Measurements from ENCODE around the gene EIF4E1B. TPM values are rescaled to one million over a fixed set of nuclear protein-coding genes. Genes with fewer than 3 reads are reported as not detected.

EIF4E1B gene
- total RNA-seq, 1 donor from 2014 or later = not detected

DNA sequence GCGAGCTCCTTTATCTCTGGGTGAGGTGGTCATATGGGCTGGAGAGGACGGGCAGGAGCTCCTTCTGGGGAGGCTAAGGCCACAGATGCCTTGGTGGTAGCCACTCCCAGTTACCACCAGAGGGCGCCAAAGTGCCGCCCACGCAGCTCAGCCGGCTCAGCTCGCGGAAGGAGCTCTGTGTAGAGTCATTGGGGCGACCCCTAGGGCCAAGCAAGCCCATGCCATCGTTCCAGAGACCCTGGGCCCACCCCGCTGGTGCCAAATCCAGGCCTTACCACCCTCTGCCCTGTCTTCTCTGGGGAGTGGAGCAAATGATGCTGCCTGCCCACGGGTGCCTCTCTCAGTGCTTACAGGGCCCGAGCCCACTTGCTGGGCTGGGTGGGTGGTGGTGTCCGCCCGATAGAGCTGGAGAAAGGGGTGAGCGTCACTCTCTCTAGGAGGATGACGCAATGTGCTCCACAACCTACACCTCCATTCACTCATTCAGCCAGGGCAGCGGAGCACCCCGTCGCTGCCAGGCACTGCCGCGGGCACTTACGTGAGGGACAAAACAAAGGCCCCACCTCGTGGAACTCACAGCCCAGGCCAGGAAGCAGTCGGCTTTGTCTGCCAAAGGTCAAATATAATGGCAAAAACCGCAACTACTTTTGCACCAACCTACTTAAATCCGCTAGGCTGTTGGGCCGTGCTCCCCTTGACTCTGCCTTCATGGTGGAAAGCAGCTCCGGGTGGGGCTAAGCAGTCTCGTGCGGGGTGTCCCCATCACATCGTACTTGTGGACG, 30.6 kb downstream of the EIF4E1B start:
- Mint-ChIP-seq H3K9me3 (ENCODE audit: unreplicated experiment) (no peaks in the 10 kb centered on the region), H3K27me3 (ENCODE audit: unreplicated experiment) (peaks cover 7% of the 10 kb centered on the region), H3K36me3 (ENCODE audit: unreplicated experiment) (peaks cover 5% of the 10 kb centered on the region), H3K4me3 (ENCODE audit: unreplicated experiment) (no peak overlapping the region), H3K27ac (ENCODE audit: unreplicated experiment) (no peak overlapping the region), H3K4me1 (ENCODE audit: unreplicated experiment) (peaks cover 14% of the 10 kb centered on the region)
- TF ChIP-seq CTCF (IDR thresholded peaks at IDR 0.05) = peak; percentile 98
- peak; percentile 92 for DNase-seq (ENCODE audit: extremely low spot score, unreplicated experiment)

DNA sequence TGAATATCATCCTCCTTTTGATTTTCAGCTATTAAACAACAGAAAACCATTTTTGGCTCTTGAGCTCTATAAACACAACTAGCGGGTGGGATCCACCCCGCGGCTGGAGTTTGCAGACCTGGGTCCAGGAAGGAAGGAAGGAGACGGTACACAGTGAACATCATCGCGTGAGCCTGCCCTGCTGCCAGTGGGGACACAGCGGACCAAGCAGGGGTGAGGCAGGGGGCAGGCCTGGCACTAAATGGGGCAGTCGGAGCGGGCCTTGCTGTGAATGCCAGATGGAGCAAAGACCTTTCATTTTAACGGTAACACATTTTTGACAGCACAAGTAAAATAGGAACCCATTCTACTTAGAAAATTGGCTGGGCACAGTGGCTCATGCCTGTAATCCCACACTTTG, 31.2 kb downstream of the EIF4E1B start:
- H3K4me3 Mint-ChIP-seq (ENCODE audit: unreplicated experiment) = no peak overlapping the region
- H3K27ac Mint-ChIP-seq (ENCODE audit: unreplicated experiment) = no peak overlapping the region
- peaks cover 10% of the 10 kb centered on the region for H3K27me3 Mint-ChIP-seq (ENCODE audit: unreplicated experiment)
- peaks cover 3% of the 10 kb centered on the region for H3K36me3 Mint-ChIP-seq (ENCODE audit: unreplicated experiment)
- no peak for TF ChIP-seq CTCF (IDR thresholded peaks at IDR 0.05)
- peaks cover 14% of the 10 kb centered on the region for H3K4me1 Mint-ChIP-seq (ENCODE audit: unreplicated experiment)
- DNase-seq (ENCODE audit: extremely low spot score, unreplicated experiment) = no peak
- H3K9me3 Mint-ChIP-seq (ENCODE audit: unreplicated experiment) = no peaks in the 10 kb centered on the region

DNA sequence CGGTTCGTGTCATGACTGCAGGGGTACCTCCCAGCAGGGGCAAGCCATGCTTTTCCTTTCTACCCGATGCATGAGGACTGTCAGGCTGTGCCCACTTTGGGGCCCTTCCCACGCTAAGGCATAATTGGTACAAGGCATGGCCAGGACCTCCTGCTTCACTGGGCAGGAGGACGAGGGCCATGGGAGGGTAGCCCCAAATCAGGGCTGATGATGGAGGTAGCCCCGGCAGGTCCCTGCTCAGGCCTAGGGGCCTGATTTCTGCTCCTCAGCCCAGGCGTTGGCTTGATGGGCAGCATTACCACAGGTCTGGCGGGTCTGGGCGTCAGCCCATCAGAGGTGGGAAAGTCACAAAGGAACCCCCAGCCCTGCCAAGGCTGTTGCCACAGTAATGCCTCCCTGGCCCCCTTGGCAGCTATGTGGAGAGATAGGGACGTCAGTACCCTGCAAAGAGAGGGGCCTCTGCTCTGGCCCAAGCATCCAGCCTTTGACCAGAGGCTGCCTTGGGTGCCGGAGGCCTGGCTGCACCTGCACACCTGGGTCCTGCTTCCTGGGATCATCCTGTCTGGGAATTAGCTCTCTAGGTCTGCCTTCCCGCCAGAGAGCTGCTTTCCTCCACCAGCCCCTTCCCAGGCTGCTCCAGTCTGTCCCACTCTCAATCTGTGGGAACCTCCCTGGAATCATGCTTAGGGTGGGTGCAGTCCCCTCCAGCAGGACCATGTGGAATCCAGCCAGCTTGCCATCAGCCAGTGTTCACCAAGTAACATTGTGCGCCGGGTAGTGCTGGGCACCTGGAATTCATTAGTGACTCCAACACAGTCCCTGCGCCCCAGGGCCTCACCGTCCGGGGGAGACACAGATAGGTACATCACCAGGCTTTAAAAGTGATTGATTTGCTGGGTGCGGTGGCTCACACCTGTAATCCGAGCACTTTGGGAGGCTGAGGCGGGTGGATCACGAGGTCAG, 32.2 kb downstream of the EIF4E1B start:
- Mint-ChIP-seq H3K36me3 (ENCODE audit: unreplicated experiment) (peaks cover 3% of the 10 kb centered on the region), H3K4me1 (ENCODE audit: unreplicated experiment) (peaks cover 14% of the 10 kb centered on the region), H3K4me3 (ENCODE audit: unreplicated experiment) (no peak overlapping the region), H3K27me3 (ENCODE audit: unreplicated experiment) (peaks cover 16% of the 10 kb centered on the region), H3K27ac (ENCODE audit: unreplicated experiment) (no peak overlapping the region), H3K9me3 (ENCODE audit: unreplicated experiment) (no peaks in the 10 kb centered on the region)
- no peak for TF ChIP-seq CTCF (IDR thresholded peaks at IDR 0.05)
- DNase-seq (ENCODE audit: extremely low spot score, unreplicated experiment) = no peak

DNA sequence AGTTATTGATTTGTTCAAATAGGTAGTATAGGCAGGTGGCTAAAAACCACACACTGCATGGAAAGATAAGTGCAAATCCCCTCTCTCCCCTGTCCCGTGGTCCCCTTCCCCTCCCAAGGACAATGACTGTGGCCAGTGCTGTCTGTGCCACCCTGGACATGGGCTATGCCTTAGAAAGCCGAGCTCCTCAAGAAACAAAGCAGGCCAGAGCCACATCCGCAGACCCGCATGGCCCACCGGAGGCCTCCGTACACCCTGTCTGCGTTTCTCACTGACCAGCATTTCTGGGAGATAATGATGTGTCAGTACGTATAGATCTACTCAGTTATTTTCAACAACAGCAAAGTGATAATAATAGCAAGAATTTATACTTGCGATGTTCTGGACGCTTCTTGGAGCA, 33.1 kb downstream of the EIF4E1B start:
- H3K4me1 Mint-ChIP-seq (ENCODE audit: unreplicated experiment) = peaks cover 7% of the 10 kb centered on the region
- peaks cover 24% of the 10 kb centered on the region for H3K27me3 Mint-ChIP-seq (ENCODE audit: unreplicated experiment)
- no peaks in the 10 kb centered on the region for H3K9me3 Mint-ChIP-seq (ENCODE audit: unreplicated experiment)
- H3K36me3 Mint-ChIP-seq (ENCODE audit: unreplicated experiment) = peaks cover 1% of the 10 kb centered on the region
- no peak for TF ChIP-seq CTCF (IDR thresholded peaks at IDR 0.05)
- no peak overlapping the region for H3K27ac Mint-ChIP-seq (ENCODE audit: unreplicated experiment)
- DNase-seq (ENCODE audit: extremely low spot score, unreplicated experiment) = no peak
- no peak overlapping the region for H3K4me3 Mint-ChIP-seq (ENCODE audit: unreplicated experiment)

DNA sequence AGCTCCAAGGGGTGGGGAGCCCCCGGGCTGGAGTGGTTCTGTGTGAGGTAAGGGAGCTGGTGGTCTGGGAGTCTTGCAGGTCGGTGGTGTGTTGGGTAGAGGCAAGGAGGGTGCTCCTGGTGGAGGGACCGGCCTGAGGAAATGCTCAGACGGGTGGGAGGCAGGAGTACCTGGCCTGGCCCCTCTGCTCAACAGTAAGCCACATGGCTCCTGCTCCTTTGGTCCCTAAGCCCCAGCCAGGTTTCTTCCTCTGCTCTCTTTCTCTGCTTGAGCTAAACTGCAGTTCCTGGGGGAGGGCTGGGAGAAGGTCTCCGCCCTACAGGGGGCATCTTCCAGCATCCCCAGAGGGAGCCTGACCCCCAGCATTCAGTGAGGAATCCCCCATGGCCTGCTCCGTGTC, 34.0 kb downstream of the EIF4E1B start:
- H3K36me3 Mint-ChIP-seq (ENCODE audit: unreplicated experiment) = peaks cover 1% of the 10 kb centered on the region
- TF ChIP-seq CTCF (IDR thresholded peaks at IDR 0.05) = no peak
- H3K27me3 Mint-ChIP-seq (ENCODE audit: unreplicated experiment) = peaks cover 33% of the 10 kb centered on the region
- DNase-seq (ENCODE audit: extremely low spot score, unreplicated experiment) = no peak
- no peak overlapping the region for H3K27ac Mint-ChIP-seq (ENCODE audit: unreplicated experiment)
- no peaks in the 10 kb centered on the region for H3K4me1 Mint-ChIP-seq (ENCODE audit: unreplicated experiment)
- no peak overlapping the region for H3K4me3 Mint-ChIP-seq (ENCODE audit: unreplicated experiment)
- no peaks in the 10 kb centered on the region for H3K9me3 Mint-ChIP-seq (ENCODE audit: unreplicated experiment)

All from osteocyte (in vitro differentiated cells).